ENCODE measurements around the gene CDC27. TPM values are rescaled to one million over a fixed set of nuclear protein-coding genes. Genes with fewer than 3 reads are reported as not detected.
"Not testable (repeated sequence)": the region's sequence is repeated elsewhere in the genome, so short reads cannot be mapped to it uniquely, and the experiment has no call there.

Gene CDC27
- total RNA-seq, 1 donor from 2014 or later, result 72.1 TPM

DNA sequence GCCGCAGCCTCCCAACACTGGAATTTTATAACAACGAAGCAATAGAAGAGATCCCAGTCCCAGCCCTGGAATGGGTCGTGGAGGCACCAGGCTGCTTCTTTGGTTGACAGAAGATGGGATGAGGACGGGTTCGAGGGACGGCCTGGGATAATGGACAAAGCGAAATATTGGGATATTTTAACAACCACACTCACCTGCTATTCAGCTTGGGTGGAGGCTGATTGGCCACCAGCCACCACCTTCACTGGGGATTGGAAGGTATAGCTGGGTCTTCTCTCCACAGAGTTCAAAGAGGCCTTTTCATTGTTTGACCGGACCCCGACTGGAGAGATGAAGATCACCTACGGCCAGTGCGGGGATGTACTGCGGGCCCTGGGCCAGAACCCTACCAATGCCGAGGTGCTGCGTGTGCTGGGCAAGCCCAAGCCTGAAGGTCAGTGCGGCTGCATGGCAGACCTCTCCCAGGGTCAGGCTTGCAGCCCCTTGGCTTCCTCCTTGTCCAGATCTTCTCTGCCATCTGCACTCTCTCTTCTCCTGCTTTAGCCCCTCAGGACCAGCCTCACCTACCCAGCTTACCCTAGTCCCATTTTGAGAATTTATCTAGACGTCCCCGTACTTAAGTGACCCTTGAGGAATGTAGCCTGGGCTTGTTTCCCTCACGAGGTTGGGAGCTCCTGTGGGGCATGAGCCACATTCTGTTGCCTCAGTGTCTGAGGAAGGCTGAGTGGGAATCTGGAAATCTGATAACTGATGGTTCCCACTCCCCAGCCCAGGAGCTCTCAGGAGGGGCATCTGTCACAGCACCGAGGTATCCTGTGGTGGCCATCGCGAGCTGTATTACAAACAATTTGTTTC, 30.8 kb upstream of the CDC27 start:
- ATAC-seq, result no peak
- TF ChIP-seq, protein P1, sequence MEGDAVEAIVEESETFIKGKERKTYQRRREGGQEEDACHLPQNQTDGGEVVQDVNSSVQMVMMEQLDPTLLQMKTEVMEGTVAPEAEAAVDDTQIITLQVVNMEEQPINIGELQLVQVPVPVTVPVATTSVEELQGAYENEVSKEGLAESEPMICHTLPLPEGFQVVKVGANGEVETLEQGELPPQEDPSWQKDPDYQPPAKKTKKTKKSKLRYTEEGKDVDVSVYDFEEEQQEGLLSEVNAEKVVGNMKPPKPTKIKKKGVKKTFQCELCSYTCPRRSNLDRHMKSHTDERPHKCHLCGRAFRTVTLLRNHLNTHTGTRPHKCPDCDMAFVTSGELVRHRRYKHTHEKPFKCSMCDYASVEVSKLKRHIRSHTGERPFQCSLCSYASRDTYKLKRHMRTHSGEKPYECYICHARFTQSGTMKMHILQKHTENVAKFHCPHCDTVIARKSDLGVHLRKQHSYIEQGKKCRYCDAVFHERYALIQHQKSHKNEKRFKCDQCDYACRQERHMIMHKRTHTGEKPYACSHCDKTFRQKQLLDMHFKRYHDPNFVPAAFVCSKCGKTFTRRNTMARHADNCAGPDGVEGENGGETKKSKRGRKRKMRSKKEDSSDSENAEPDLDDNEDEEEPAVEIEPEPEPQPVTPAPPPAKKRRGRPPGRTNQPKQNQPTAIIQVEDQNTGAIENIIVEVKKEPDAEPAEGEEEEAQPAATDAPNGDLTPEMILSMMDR (IDR thresholded peaks at IDR 0.05), result no peak
- Histone ChIP-seq H3K36me3 (no peaks in the 10 kb centered on the region), H3K9me3 (no peaks in the 10 kb centered on the region), H3K27me3 (no peaks in the 10 kb centered on the region), H3K27ac (no peak overlapping the region), H3K4me3 (no peak overlapping the region), H3K4me1 (peaks cover 18% of the 10 kb centered on the region)
- no peak for DNase-seq
- intact Hi-C loops (cut with DNase I), result no loop called here

DNA sequence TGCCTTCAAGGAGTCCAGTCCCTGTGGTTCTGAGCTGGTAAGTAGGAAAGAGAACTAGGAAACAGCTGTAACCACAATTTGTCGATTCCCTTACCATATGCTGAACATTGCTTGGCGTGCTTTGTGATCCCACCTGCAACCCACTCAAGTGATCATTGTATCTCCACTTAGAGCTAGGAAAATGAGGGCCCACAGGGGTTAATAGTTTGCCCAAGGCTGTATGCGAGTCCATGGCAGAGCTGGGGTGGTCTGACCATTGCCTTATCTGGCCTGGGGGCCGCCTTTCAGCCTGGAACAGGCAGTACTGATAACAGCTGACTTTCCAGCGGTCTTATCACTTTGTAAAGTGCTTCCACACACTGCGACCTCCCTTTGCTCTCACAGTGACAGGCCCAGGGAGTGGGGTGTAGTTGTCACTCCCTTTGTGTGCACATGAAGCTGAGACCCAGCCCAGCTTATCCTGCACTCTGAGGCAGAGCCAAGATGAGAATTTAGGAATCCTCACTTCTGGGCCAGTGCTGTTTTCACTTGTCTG, 29.9 kb upstream of the CDC27 start:
- Histone ChIP-seq H3K4me3 (no peak overlapping the region), H3K9me3 (no peaks in the 10 kb centered on the region), H3K27me3 (no peaks in the 10 kb centered on the region), H3K4me1 (peaks cover 11% of the 10 kb centered on the region), H3K27ac (no peak overlapping the region), H3K36me3 (no peaks in the 10 kb centered on the region)
- DNase-seq (no peak), ATAC-seq (peak; percentile 24)
- TF ChIP-seq, protein P1 (IDR thresholded peaks at IDR 0.05), result no peak
- intact Hi-C loops (cut with DNase I), result no loop called here

GRCh38 chr17:47217279-47217678, 28.2 kb upstream of the CDC27 start:
- H3K4me1 ChIP-seq; intact Hi-C loops (cut with DNase I); DNase-seq; H3K27me3 ChIP-seq; H3K4me3 ChIP-seq; H3K27ac ChIP-seq; H3K36me3 ChIP-seq; ATAC-seq; H3K9me3 ChIP-seq: not testable (repeated sequence)

DNA sequence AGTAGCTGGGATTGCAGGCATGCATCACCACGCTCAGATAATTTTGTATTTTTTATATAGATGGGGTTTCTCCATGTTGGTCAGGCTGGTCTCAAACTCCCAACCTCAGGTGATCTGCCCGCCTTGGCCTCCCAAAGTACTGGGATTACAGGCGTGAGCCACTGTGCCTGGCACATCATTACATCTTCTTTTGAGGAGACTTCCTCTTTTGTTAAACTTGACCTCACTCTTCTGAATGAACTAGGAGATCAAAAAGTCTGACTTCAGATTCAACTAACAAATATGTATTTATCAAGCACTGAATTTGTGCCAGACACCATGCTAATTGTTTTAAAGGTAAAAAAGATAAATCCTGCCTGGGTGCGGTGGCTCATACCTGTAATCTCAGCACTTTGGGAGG, 27.7 kb upstream of the CDC27 start:
- not testable (repeated sequence) for ATAC-seq

GRCh38 chr17:47214931-47215330, 25.8 kb upstream of the CDC27 start:
- Histone ChIP-seq H3K27ac (no peak overlapping the region), H3K9me3 (no peaks in the 10 kb centered on the region), H3K36me3 (no peaks in the 10 kb centered on the region), H3K27me3 (no peaks in the 10 kb centered on the region), H3K4me3 (no peak overlapping the region), H3K4me1 (no peaks in the 10 kb centered on the region)
- ATAC-seq (no peak), DNase-seq (no peak)
- TF ChIP-seq, protein P1 (IDR thresholded peaks at IDR 0.05), result no peak
- intact Hi-C loops (cut with DNase I), result no loop called here

More for the DNA sequence above, 27.7 kb upstream of the CDC27 start:
- H3K27me3 ChIP-seq; intact Hi-C loops (cut with DNase I); H3K36me3 ChIP-seq; H3K4me3 ChIP-seq; DNase-seq; H3K9me3 ChIP-seq; H3K27ac ChIP-seq; H3K4me1 ChIP-seq: not testable (repeated sequence)

GRCh38 chr17:47213540-47213939, 24.4 kb upstream of the CDC27 start:
- H3K4me3 ChIP-seq, result no peak overlapping the region

More at GRCh38 chr17:47213540-47213939, 24.4 kb upstream of the CDC27 start:
- intact Hi-C loops (cut with DNase I), result no loop called here
- ATAC-seq, result no peak
- no peaks in the 10 kb centered on the region for H3K27me3 ChIP-seq
- TF ChIP-seq, protein P1 (IDR thresholded peaks at IDR 0.05), result no peak
- H3K9me3 ChIP-seq, result no peaks in the 10 kb centered on the region
- no peak for DNase-seq
- H3K4me1 ChIP-seq, result no peaks in the 10 kb centered on the region
- H3K36me3 ChIP-seq, result no peaks in the 10 kb centered on the region
- H3K27ac ChIP-seq, result no peak overlapping the region

Measured in upper lobe of right lung (tissue), 1 donor.